ENCODE measurements around the gene ACOXL.

DNA sequence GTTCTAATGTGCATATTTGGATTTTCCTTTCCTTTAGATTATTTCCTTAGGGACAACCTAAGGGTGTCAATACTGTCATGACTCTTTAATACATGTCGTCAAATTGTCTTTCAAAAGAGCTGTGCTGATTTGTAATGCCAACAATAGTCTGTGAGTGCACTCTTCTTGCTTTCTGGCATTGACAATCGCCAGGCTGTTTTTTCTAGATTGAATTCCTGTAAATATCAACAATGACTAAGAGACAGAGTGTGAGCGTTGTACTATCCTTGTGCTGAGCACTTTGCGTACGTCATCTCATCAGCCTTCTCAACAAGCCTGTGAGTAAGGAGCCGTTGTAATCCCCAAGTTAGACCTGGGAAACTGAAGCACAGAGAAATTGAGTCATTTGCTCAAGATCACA is 96.0 kb downstream of the ACOXL start:
- TF ChIP-seq CTCF (IDR thresholded peaks at IDR 0.05; ENCODE audit: insufficient read depth, low read length, poor library complexity, severe bottlenecking) (no peak), EZH2phosphoT487 (conservative IDR thresholded peaks at IDR 0.05; ENCODE audit: low read length) (no peak)
